Measurements from ENCODE around the gene MT4. TPM values are rescaled to one million over a fixed set of nuclear protein-coding genes. Genes with fewer than 3 reads are reported as not detected.

MT4 gene
- total and polyA plus RNA-seq, 2 experiments from 2014 or later, result not detected

GRCh38 chr16:56549744-56550385, 15.0 kb upstream of the MT4 start:
- Histone ChIP-seq H3K27me3 (no peaks in the 10 kb centered on the region), H3K4me1 (ENCODE audit: low read depth) (peaks cover 16% of the 10 kb centered on the region), H3K36me3 (no peaks in the 10 kb centered on the region), H3K27ac (no peak overlapping the region), H3K9me3 (ENCODE audit: low read depth) (no peaks in the 10 kb centered on the region), H3K4me3 (no peak overlapping the region)
- DNase-seq (ENCODE audit: low read depth in 1 of 2, low spot score in 1 of 2), result no peak
- TF ChIP-seq CTCF (IDR thresholded peaks at IDR 0.05; ENCODE audit: low read depth, low read length), result no peak

- Histone ChIP-seq H3K4me3 (no peak overlapping the region), H3K9me3 (ENCODE audit: low read depth) (no peaks in the 10 kb centered on the region), H3K27me3 (peaks cover 4% of the 10 kb centered on the region), H3K4me1 (ENCODE audit: low read depth) (peaks cover 13% of the 10 kb centered on the region), H3K27ac (peak overlapping the region; percentile 23), H3K36me3 (no peaks in the 10 kb centered on the region)
- DNase-seq (ENCODE audit: low read depth in 1 of 2, low spot score in 1 of 2), result peak in 1 of 2 donors; percentile 18
- no peak for TF ChIP-seq CTCF (IDR thresholded peaks at IDR 0.05; ENCODE audit: low read depth, low read length)
These were observed 12.8 kb upstream of the MT4 start for GRCh38 chr16:56551796-56552738.

- no peak overlapping the region for H3K27ac ChIP-seq
- H3K9me3 ChIP-seq (ENCODE audit: low read depth), result no peaks in the 10 kb centered on the region
- peaks cover 4% of the 10 kb centered on the region for H3K4me1 ChIP-seq (ENCODE audit: low read depth)
- H3K4me3 ChIP-seq, result no peak overlapping the region
- no peak for DNase-seq (ENCODE audit: low read depth in 1 of 2, low spot score in 1 of 2)
- H3K36me3 ChIP-seq, result no peaks in the 10 kb centered on the region
- TF ChIP-seq CTCF (IDR thresholded peaks at IDR 0.05; ENCODE audit: low read depth, low read length), result no peak
- peaks cover 4% of the 10 kb centered on the region for H3K27me3 ChIP-seq
These were observed 10.4 kb upstream of the MT4 start for GRCh38 chr16:56554441-56554840.

GRCh38 chr16:56558024-56558747, 6.7 kb upstream of the MT4 start:
- DNase-seq (ENCODE audit: low read depth in 1 of 2, low spot score in 1 of 2), result peak in 1 of 2 donors; percentile 46
- Histone ChIP-seq H3K36me3 (no peaks in the 10 kb centered on the region), H3K27me3 (peaks cover 4% of the 10 kb centered on the region), H3K27ac (no peak overlapping the region), H3K4me3 (no peak overlapping the region), H3K4me1 (ENCODE audit: low read depth) (no peaks in the 10 kb centered on the region), H3K9me3 (ENCODE audit: low read depth) (no peaks in the 10 kb centered on the region)
- TF ChIP-seq CTCF (IDR thresholded peaks at IDR 0.05; ENCODE audit: low read depth, low read length), result no peak

- Histone ChIP-seq H3K27me3 (peaks cover 7% of the 10 kb centered on the region), H3K4me1 (ENCODE audit: low read depth) (no peaks in the 10 kb centered on the region), H3K4me3 (no peak overlapping the region), H3K27ac (no peak overlapping the region), H3K9me3 (ENCODE audit: low read depth) (no peaks in the 10 kb centered on the region), H3K36me3 (no peaks in the 10 kb centered on the region)
- no peak for DNase-seq (ENCODE audit: low read depth in 1 of 2, low spot score in 1 of 2)
- no peak for TF ChIP-seq CTCF (IDR thresholded peaks at IDR 0.05; ENCODE audit: low read depth, low read length)
These were observed 5.8 kb upstream of the MT4 start for GRCh38 chr16:56559109-56559508.

Measured in cardiac muscle cell (in vitro differentiated cells and primary cell).